Measurements from ENCODE around the gene RGS11.

The RGS11 gene

GRCh38 chr16:296806-297510 lies 21.2 kb upstream of the RGS11 start:
- DNase-seq (ENCODE audit: low read depth in 2 of 2) = no peak

DNA sequence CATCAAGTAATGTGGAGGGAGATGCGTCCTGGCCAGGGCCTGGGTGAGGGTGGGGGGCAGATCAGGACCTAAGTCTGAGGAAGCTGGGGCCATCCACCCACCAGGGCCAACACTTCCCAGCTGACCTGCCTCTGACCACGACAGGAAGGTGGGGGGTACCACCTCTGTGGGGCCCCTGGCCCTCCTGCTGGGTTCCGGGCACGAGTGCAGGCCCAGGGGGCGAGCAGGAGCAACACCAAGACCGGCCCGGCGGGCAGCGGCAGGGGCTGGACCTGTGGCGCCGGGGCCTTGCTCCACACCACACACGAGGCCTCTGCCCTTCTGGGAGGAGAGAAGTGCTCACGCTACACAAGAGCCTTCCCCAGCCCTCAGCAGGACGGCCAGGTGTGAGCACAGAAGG lies 20.5 kb upstream of the RGS11 start:
- DNase-seq (ENCODE audit: low read depth in 2 of 2) = no peak

- DNase-seq (ENCODE audit: low read depth in 2 of 2) = no peak
These were observed 17.5 kb upstream of the RGS11 start for GRCh38 chr16:293043-293775.

GRCh38 chr16:291539-291938 lies 15.8 kb upstream of the RGS11 start:
- DNase-seq (ENCODE audit: low read depth in 2 of 2) = no peak

DNA sequence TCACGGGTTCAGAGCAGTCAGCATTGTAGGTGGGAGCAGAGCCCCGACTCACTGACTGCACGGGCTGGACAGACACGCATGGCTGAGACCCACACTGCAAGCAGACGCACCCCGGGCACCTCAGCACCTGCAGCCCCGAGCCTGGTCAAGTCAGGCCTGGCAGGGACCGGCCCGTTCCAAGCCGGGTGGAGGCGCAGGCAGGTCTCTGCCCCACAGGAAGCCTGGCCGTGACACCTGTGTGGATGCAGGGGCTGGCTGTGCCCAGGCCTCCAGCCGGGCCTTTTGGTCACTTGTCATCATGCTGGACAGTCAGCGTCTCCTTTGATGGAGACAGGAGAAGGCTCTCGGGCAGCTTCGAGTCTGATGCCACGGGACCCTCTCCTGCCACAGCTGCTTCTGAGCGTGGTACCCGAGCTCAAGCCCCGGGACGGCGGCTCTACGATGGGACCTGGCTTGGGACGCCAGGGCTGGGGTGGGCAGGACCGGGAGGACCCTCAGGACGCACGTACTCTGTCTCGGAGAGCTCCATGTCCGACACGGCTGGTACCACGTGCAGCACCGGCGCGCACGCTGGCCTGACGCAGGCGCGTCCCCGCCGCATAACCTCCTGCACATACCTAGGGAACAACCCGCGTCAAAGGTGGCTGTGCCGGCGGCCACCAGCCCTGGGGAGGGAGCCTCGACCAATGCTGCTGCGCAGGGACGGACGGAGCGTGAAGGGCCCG lies 15.1 kb upstream of the RGS11 start:
- no peak for DNase-seq (ENCODE audit: low read depth in 2 of 2)

GRCh38 chr16:290015-290680 lies 14.4 kb upstream of the RGS11 start:
- DNase-seq (ENCODE audit: low read depth in 2 of 2) = no peak

DNA sequence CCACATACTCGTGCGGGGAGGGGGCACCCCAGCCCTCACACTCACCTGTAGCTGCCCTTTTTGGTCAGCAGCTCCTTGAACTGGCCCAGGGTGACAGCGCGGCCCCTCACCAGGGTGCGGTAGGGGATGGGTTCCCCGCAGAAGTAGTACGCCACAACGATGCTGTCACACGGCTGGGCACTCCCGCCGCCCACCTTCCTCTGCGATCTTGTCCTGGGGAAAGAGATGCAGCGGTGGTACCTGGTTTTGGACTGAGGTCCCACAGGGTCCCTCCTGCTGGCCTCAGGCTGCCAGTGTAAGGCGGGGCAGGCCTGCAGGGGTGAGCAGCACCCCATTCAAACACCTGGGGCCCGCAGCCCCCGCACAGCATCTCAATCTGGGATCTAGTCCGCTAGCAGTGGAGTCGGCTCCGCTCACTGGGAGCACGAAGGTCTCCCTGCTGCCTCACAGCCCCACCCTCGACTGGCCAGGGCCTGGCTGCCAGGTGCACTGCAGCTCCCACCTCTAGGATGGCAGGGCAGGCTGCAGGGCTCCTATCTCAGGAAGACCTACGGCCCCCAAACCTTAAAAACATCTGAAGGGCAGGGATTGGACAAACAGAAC lies 13.8 kb upstream of the RGS11 start:
- no peak for DNase-seq (ENCODE audit: low read depth in 2 of 2)

- DNase-seq (ENCODE audit: low read depth in 2 of 2) = no peak
These were observed 12.5 kb upstream of the RGS11 start for GRCh38 chr16:287981-288920.

- no peak for DNase-seq (ENCODE audit: low read depth in 2 of 2)
These were observed 11.6 kb upstream of the RGS11 start for GRCh38 chr16:287298-287811.

GRCh38 chr16:286491-287297 lies 10.9 kb upstream of the RGS11 start:
- no peak for DNase-seq (ENCODE audit: low read depth in 2 of 2)

DNA sequence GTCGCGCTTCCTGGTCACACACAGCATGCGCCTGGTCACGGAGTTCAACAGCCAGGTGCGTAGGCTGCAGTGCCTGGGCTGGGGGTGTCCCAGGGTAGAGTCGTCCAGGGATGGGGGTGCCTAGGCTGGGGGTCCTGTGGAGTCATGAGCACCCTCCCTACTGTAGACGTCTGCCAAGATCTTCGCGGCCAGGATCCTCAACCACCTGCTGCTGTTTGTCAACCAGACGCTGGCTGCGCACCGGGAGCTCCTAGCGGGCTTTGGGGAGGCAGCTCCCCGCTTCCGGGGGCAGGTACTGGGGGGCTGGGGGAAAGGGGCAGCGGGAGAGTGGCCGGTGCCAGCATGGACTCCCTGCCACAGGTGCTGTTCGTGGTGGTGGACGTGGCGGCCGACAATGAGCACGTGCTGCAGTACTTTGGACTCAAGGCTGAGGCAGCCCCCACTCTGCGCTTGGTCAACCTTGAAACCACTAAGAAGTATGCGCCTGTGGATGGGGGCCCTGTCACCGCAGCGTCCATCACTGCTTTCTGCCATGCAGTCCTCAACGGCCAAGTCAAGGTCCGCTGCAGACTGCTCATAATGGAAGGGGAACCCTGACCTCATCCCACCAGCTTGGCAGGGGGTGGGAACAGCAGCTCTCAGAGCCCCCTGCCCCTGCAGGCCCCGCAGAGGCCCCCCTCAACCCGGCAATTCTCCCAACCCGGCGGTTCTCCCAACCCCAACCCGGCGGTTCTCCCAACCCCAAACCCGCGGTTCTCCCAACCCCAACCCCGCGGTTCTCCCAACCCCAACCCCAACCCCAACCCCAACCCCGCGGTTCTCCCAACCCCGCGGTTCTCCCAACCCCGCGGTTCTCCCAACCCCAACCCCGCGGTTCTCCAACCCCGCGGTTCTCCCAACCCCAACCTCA lies 9.7 kb upstream of the RGS11 start:
- DNase-seq (ENCODE audit: low read depth in 2 of 2) = no peak

DNA sequence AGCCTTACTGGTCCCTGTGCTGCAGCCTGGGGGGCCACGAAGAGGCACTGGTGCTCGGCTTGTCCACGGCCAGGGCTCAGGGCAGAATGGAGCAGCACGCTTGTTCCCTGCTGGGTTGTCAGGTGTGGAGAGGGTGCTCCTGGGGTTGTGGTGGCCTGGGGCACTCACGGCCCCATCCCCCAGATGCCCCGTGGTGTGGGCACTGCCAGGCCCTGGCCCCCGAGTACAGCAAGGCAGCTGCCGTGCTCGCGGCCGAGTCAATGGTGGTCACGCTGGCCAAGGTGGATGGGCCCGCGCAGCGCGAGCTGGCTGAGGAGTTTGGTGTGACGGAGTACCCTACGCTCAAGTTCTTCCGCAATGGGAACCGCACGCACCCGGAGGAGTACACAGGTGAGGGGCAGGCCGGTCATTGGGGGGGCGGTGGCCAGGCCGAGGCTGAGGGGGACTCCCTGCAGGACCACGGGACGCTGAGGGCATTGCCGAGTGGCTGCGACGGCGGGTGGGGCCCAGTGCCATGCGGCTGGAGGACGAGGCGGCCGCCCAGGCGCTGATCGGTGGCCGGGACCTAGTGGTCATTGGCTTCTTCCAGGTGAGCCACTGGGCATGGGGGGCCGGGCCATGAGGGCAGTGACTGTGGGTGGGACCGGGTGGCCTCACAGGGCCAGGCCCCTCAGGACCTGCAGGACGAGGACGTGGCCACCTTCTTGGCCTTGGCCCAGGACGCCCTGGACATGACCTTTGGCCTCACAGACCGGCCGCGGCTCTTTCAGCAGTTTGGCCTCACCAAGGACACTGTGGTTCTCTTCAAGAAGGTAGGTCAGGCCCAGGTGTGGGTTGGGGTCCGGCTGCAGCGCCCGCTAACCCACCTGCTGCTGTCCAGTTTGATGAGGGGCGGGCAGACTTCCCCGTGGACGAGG lies 8.7 kb upstream of the RGS11 start:
- DNase-seq (ENCODE audit: low read depth in 2 of 2) = no peak

GRCh38 chr16:283033-283805 lies 7.5 kb upstream of the RGS11 start, which contains the start of gene PDIA2:
PDIA2 (plus strand) TSS chr16:283164; CDS start chr16:283170, 6 bp downstream.
- no peak for DNase-seq (ENCODE audit: low read depth in 2 of 2)

DNA sequence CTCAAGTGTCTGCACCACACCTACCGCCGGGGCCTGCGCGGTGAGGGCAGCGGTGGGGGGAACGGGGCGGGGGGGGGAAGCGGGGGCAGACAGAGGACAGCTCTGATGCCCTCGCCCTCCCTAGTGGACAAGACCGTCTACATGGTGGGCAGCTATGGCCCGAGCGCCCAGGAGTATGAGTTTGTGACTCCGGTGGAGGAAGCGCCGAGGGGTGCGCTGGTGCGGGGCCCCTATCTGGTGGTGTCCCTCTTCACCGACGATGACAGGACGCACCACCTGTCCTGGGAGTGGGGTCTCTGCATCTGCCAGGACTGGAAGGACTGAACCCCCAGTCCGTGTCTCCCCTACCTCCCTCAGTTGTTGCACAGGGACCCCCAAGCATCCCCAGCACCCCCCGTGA lies 6.7 kb upstream of the RGS11 start:
- DNase-seq (ENCODE audit: low read depth in 2 of 2) = no peak

- DNase-seq (ENCODE audit: low read depth in 2 of 2) = no peak
These were observed 6.0 kb upstream of the RGS11 start for GRCh38 chr16:281660-282255.

- DNase-seq (ENCODE audit: low read depth in 2 of 2) = no peak
These were observed 5.4 kb upstream of the RGS11 start for GRCh38 chr16:280991-281659.
